ENCODE results near the gene CDH2. TPM values are rescaled to one million over a fixed set of nuclear protein-coding genes. Genes with fewer than 3 reads are reported as not detected.

The CDH2 gene
- total RNA-seq, 1 experiment from 2014 or later: 6.4 TPM

DNA sequence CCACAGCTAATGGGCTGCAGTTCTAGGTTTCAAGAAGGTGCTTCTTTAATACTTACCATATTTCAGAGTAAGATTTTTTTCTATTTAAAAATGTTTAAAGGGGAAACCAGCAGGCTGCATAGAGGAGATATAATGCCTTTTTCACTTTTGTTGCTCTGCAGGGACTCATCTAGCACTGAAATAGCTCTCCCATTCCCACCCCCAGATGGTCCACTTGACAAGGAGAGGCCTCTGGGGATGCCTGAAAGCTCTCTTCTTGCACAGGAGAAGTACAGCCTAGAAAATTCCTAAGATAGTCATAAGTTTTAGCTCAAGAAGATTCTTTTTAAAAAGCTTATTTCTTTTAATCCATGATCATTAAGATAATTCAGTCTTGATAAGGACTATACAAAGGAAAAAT is 126.4 kb downstream of the CDH2 start:
- TF ChIP-seq, protein P1, sequence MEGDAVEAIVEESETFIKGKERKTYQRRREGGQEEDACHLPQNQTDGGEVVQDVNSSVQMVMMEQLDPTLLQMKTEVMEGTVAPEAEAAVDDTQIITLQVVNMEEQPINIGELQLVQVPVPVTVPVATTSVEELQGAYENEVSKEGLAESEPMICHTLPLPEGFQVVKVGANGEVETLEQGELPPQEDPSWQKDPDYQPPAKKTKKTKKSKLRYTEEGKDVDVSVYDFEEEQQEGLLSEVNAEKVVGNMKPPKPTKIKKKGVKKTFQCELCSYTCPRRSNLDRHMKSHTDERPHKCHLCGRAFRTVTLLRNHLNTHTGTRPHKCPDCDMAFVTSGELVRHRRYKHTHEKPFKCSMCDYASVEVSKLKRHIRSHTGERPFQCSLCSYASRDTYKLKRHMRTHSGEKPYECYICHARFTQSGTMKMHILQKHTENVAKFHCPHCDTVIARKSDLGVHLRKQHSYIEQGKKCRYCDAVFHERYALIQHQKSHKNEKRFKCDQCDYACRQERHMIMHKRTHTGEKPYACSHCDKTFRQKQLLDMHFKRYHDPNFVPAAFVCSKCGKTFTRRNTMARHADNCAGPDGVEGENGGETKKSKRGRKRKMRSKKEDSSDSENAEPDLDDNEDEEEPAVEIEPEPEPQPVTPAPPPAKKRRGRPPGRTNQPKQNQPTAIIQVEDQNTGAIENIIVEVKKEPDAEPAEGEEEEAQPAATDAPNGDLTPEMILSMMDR (conservative IDR thresholded peaks at IDR 0.05): no peak
- no peak for TF ChIP-seq EZH2 (IDR thresholded peaks at IDR 0.05; ENCODE audit: low read depth)
- Histone ChIP-seq H3K4me2 (no peak overlapping the region), H3K27me3 (ENCODE audit: insufficient read depth, low read depth) (no peaks in the 10 kb centered on the region), H3K79me2 (ENCODE audit: low read depth) (no peaks in the 10 kb centered on the region), H3K4me3 (no peak overlapping the region), H3K4me1 (replicated peaks; ENCODE audit: insufficient read depth) (no peaks in the 10 kb centered on the region), H3K9me3 (ENCODE audit: insufficient read depth, low read depth) (no peaks in the 10 kb centered on the region), H3F3A (ENCODE audit: insufficient read depth, low read depth) (no peaks in the 10 kb centered on the region), H3K36me3 (ENCODE audit: low read depth) (no peaks in the 10 kb centered on the region), H3K27ac (no peak overlapping the region), H4K20me1 (ENCODE audit: insufficient read depth) (no peaks in the 10 kb centered on the region), H2AFZ (no peak overlapping the region), H3K9me2 (ENCODE audit: insufficient read depth) (no peaks in the 10 kb centered on the region)
- DNase-seq: no peak
- intact Hi-C loops (cut with micrococcal nuclease; ENCODE audit: unreplicated experiment): no loop called here
- no TSS peak for BruUV-seq (replicated peaks)
- ChIA-PET CTCF (no interaction called here), POLR2A (ENCODE audit: unreplicated experiment) (no interaction called here)

DNA sequence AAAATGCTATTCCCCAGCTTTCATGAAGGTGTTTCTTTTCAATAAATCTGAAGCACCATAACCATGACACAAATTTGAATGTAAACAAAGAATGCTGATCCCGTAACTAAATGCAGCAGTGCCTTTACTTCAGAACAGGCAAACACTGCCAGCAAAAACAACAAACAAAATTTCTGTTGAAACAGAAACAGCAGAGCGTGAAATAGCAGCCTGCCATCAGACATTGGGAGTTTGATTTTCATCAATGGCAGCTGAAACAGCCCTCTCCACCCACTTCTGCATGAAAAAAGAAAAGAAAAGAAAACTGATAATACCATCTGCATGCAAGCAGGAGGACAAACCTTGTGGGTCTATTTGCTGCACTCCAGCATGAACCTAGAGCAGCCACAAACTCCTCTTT is 128.3 kb downstream of the CDH2 start:
- Histone ChIP-seq H3K36me3 (ENCODE audit: low read depth) (no peaks in the 10 kb centered on the region), H3K4me3 (no peak overlapping the region), H3K27me3 (ENCODE audit: insufficient read depth, low read depth) (no peaks in the 10 kb centered on the region), H3K4me1 (replicated peaks; ENCODE audit: insufficient read depth) (no peaks in the 10 kb centered on the region), H3K9me3 (ENCODE audit: insufficient read depth, low read depth) (no peaks in the 10 kb centered on the region), H4K20me1 (ENCODE audit: insufficient read depth) (no peaks in the 10 kb centered on the region), H3F3A (ENCODE audit: insufficient read depth, low read depth) (no peaks in the 10 kb centered on the region), H3K9me2 (ENCODE audit: insufficient read depth) (no peaks in the 10 kb centered on the region), H3K4me2 (no peak overlapping the region), H3K79me2 (ENCODE audit: low read depth) (no peaks in the 10 kb centered on the region), H3K27ac (no peak overlapping the region), H2AFZ (no peak overlapping the region)
- ChIA-PET CTCF (no interaction called here), POLR2A (ENCODE audit: unreplicated experiment) (no interaction called here)
- no TSS peak for BruUV-seq (replicated peaks)
- DNase-seq: no peak
- TF ChIP-seq, protein P1 (conservative IDR thresholded peaks at IDR 0.05): no peak
- intact Hi-C loops (cut with micrococcal nuclease; ENCODE audit: unreplicated experiment): no loop called here

DNA sequence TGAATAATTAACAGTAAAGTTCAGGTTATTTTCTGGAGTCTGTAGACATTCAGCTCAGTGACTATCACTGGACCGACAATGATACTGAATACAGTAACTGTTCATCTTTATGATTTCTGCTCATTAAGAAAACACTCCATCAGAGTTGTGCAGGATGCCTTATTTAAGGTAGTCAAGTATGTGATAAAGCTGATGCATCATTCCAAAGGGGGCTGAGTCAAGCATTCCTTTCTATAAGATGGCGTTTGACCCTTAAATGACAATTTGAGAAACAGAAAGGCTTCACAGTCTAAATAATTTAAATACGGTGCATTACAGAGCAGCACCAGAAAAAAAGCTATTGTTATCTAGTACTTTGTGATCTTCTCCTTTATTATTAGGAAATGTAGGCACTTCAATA is 131.1 kb downstream of the CDH2 start:
- H3K9me3 ChIP-seq (ENCODE audit: insufficient read depth, low read depth): no peaks in the 10 kb centered on the region
- H3K27me3 ChIP-seq (ENCODE audit: insufficient read depth, low read depth): no peaks in the 10 kb centered on the region
- H3K4me3 ChIP-seq: no peak overlapping the region
- H3F3A ChIP-seq (ENCODE audit: insufficient read depth, low read depth): no peaks in the 10 kb centered on the region
- no peak overlapping the region for H2AFZ ChIP-seq
- ChIA-PET POLR2A (ENCODE audit: unreplicated experiment) (no interaction called here), CTCF (no interaction called here)
- no peak for TF ChIP-seq EZH2 (IDR thresholded peaks at IDR 0.05; ENCODE audit: low read depth)
- TF ChIP-seq, protein P1 (conservative IDR thresholded peaks at IDR 0.05): no peak
- intact Hi-C loops (cut with micrococcal nuclease; ENCODE audit: unreplicated experiment): no loop called here
- no peaks in the 10 kb centered on the region for H4K20me1 ChIP-seq (ENCODE audit: insufficient read depth)
- no peak for DNase-seq
- H3K27ac ChIP-seq: no peak overlapping the region
- BruUV-seq (replicated peaks): no TSS peak
- no peaks in the 10 kb centered on the region for H3K4me1 ChIP-seq (replicated peaks; ENCODE audit: insufficient read depth)
- H3K36me3 ChIP-seq (ENCODE audit: low read depth): no peaks in the 10 kb centered on the region
- no peaks in the 10 kb centered on the region for H3K9me2 ChIP-seq (ENCODE audit: insufficient read depth)
- H3K79me2 ChIP-seq (ENCODE audit: low read depth): no peaks in the 10 kb centered on the region
- no peak overlapping the region for H3K4me2 ChIP-seq
